Body of pancreas (tissue), 4 donors: ENCODE measurements around the gene CCDC71L.

Experiments
- CTCF ChIP-seq, 7 experiments: fragments of 450-650 bp in 4 of 7; fragments of 200-600 bp in 3 of 7; sonication (generic) in 3 of 7; IDR thresholded peaks; one replicate each; pipeline ENCODE4 v1.5.1; 2016 to 2019; ENCODE audit warnings: antibody characterized with exemption in 7 of 7
- POLR2A ChIP-seq, 3 donors: fragments of 450-650 bp; IDR thresholded peaks; one replicate each; pipeline ENCODE4 v1.6.1; 2016; ENCODE audit warnings: antibody characterized with exemption in 3 of 3, mild to moderate bottlenecking in 2 of 3

- no peak for TF ChIP-seq CTCF (IDR thresholded peaks at IDR 0.05)
- peak; percentile 61 to 75 (median 71) for TF ChIP-seq POLR2A (IDR thresholded peaks at IDR 0.05)
These were observed at the start of gene CCDC71L for GRCh38 chr7:106660862-106661720.
